Uterus (tissue), 4 donors: ENCODE measurements around the gene FAM89B. TPM values are rescaled to one million over a fixed set of nuclear protein-coding genes. Genes with fewer than 3 reads are reported as not detected.

Experiments
- DNase-seq, 2 donors: peaks; one replicate each; pipeline ENCODE4 v3.0.0-alpha.2; 2019 to 2020
- H3K27ac ChIP-seq, 2 donors: fragments of 200-600 bp; sonication (generic); 1 replicate in 1 of 2; 2 replicates in 1 of 2; pipeline ENCODE4 v1.5.1; 2016 to 2018
- H3K27me3 ChIP-seq, 2 donors: fragments of 200-600 bp; sonication (generic); one replicate each; pipeline ENCODE4 v1.5.1; 2018 to 2019; ENCODE audit warnings: control low read depth in 1 of 2
- H3K36me3 ChIP-seq, 2 donors: fragments of 200-600 bp; sonication (generic); one replicate each; pipeline ENCODE4 v1.5.1; 2019; ENCODE audit warnings: control low read depth in 1 of 2
- H3K4me1 ChIP-seq, 2 donors: fragments of 200-600 bp; sonication (generic); one replicate each; pipeline ENCODE4 v1.5.1; 2018 to 2019; ENCODE audit warnings: control low read depth in 1 of 2
- H3K4me3 ChIP-seq, 2 donors: fragments of 200-600 bp; sonication (generic); 1 replicate in 1 of 2; 2 replicates in 1 of 2; pipeline ENCODE4 v1.5.1; 2018 to 2019; ENCODE audit warnings: mild to moderate bottlenecking in 1 of 2
- H3K9me3 ChIP-seq, 2 donors: fragments of 200-600 bp; sonication (generic); one replicate each; pipeline ENCODE4 v1.5.1; 2019; ENCODE audit warnings: control low read depth in 1 of 2
- POLR2A ChIP-seq, 2 donors: fragments of 450-650 bp; IDR thresholded peaks; one replicate each; pipeline ENCODE4 v1.6.1; 2016; ENCODE audit warnings: antibody characterized with exemption in 2 of 2, mild to moderate bottlenecking in 1 of 2, moderate library complexity in 1 of 2
- intact Hi-C: fragments of 100-400 bp; cut with DNase I; formaldehyde crosslinking; loops from one replicate; pipeline ENCODE4 v1.15.1; 2023; ENCODE audit warnings: low total_unique reads
- small RNA-seq: library from RNA; depleted of rRNA; stranded (forward); fragments of <200 nt; gene quantifications from one replicate; pipeline ENCODE3, GENCODE V24; 2016
- total RNA-seq, 4 donors: library from RNA; depleted of rRNA in 3 of 4; stranded (reverse); fragments of >200 nt in 3 of 4; gene quantifications; one replicate each; pipeline versions ENCODE4 v1.1.0 to v1.2.4, GENCODE V29; 2014 to 2023
- TF ChIP-seq, protein P1 (sequence below), 4 experiments: fragments of 200-600 bp in 2 of 4; fragments of 450-650 bp in 2 of 4; sonication (generic) in 2 of 4; IDR thresholded peaks; one replicate each; pipeline ENCODE4 v1.5.1; 2016 to 2019; ENCODE audit warnings: antibody characterized with exemption in 4 of 4, mild to moderate bottlenecking in 2 of 4, moderate library complexity in 1 of 4
- donor health status: DM: yes; HTN: yes; CAD: no.

Gene FAM89B
- total RNA-seq, 4 donors from 2014 or later, result 13.9 to 83.0 (median 40.8) TPM

DNA sequence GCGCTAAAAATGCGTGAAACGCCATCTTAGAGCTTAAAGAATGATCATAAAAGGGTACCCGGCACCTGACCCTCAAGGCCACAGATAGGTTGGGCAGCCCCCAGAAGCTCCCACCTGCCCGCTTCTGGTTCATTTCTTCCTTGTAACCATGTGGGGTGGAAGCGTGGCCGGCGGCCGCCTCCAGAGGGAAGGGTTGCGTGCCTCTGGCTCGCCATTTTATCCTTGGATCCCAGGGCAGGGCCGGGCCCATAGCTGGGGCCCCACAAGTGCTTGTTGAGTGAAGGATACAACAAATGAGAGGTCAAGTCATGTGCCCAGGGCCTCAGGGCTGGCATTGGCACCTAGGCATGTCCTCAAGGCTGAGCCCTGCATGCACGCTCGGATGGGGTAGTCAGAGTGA, 49.1 kb downstream of the FAM89B start:
- intact Hi-C loops, result no loop called here

DNA sequence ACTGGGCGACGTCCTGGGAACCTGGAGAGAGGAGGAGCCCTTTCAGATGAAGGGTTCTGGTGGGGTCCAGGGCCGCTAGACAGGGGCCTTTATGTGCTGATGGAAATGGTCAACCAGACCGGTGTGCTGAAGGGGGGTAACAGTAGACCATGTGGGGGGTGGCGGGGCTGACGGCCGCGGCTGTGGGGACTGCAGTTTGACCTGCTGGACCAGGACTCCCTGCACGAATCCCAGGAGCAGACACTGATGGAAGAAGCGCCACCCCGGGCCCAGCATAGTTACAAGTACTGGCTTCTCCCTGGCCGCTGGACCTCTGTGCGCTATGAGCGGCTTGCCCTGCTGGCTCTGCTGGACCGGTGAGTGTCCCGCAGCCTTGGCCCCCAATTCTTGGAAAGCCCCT, 49.7 kb downstream of the FAM89B start:
- Histone ChIP-seq H3K27me3 (no peaks in the 10 kb centered on the region), H3K9me3 (no peaks in the 10 kb centered on the region), H3K4me3 (no peak overlapping the region), H3K27ac (no peak overlapping the region), H3K36me3 (no peaks in the 10 kb centered on the region), H3K4me1 (no peaks in the 10 kb centered on the region)
- DNase-seq, result no peak
- TF ChIP-seq POLR2A (IDR thresholded peaks at IDR 0.05), result no peak
- TF ChIP-seq, protein P1, sequence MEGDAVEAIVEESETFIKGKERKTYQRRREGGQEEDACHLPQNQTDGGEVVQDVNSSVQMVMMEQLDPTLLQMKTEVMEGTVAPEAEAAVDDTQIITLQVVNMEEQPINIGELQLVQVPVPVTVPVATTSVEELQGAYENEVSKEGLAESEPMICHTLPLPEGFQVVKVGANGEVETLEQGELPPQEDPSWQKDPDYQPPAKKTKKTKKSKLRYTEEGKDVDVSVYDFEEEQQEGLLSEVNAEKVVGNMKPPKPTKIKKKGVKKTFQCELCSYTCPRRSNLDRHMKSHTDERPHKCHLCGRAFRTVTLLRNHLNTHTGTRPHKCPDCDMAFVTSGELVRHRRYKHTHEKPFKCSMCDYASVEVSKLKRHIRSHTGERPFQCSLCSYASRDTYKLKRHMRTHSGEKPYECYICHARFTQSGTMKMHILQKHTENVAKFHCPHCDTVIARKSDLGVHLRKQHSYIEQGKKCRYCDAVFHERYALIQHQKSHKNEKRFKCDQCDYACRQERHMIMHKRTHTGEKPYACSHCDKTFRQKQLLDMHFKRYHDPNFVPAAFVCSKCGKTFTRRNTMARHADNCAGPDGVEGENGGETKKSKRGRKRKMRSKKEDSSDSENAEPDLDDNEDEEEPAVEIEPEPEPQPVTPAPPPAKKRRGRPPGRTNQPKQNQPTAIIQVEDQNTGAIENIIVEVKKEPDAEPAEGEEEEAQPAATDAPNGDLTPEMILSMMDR (IDR thresholded peaks at IDR 0.05), result no peak
- intact Hi-C loops, result no loop called here

More for the DNA sequence above, 49.1 kb downstream of the FAM89B start:
- Histone ChIP-seq H3K4me3 (no peak overlapping the region), H3K36me3 (no peaks in the 10 kb centered on the region), H3K27me3 (no peaks in the 10 kb centered on the region), H3K27ac (no peak overlapping the region), H3K4me1 (peaks cover 0 to 5% of the 10 kb centered on the region in 2 donors), H3K9me3 (no peaks in the 10 kb centered on the region)
- DNase-seq, result no peak
- TF ChIP-seq POLR2A (IDR thresholded peaks at IDR 0.05), result no peak
- TF ChIP-seq, protein P1 (IDR thresholded peaks at IDR 0.05), result no peak

DNA sequence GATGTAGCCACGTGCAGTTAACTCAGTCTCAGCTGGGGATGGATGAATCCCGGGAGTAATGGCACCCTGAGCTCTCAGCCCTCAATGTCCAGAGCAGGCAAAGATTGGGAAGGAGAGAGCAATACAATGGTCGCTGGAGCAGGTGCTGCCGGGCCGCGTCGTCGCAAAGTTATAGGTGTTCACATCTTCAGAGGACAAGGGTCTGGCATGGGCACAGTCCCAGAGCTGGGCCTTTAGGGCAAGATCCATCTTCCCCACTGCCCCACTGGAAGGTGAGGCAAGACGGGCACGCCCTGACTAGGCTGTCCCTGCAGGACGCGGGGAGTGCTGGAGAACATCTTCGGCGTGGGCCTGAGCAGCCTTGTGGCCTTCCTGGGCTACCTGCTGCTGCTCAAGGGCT, 50.8 kb downstream of the FAM89B start:
- no peak overlapping the region for H3K27ac ChIP-seq
- no peaks in the 10 kb centered on the region for H3K27me3 ChIP-seq
- H3K36me3 ChIP-seq, result no peaks in the 10 kb centered on the region
- intact Hi-C loops, result no loop called here
- no peak for DNase-seq
- TF ChIP-seq, protein P1 (IDR thresholded peaks at IDR 0.05), result no peak
- TF ChIP-seq POLR2A (IDR thresholded peaks at IDR 0.05), result no peak
- no peak overlapping the region for H3K4me3 ChIP-seq
- H3K4me1 ChIP-seq, result no peaks in the 10 kb centered on the region
- no peaks in the 10 kb centered on the region for H3K9me3 ChIP-seq

Small RNA genes lying within 50 kb of the gene (small RNA-seq; reads per million reads assigned to genes)
- gene AP001362.1, result not detected

Other genes with a start within 250 kb of the FAM89B start
- gene DPF2, start 238.7 kb upstream of the FAM89B start, total RNA-seq, result 100 to 1,000 TPM in 1 of 4 donors, 10 to 100 TPM in 3; 16.1 to 108 (median 56.8) TPM
- under 1 TPM in 2 of 4 donors, not detected in 2; under 0.01 to 0.35 TPM for gene TIGD3, start 217.8 kb upstream of the FAM89B start, total RNA-seq
- 1 to 10 TPM in 2 of 4 donors, under 1 TPM in 1, not detected in 1; 0.29 to 5.9 (median 5.3) TPM for gene SLC25A45, start 189.9 kb upstream of the FAM89B start, total RNA-seq
- 100 to 1,000 TPM in 1 of 4 donors, 10 to 100 TPM in 3; 15.9 to 160 (median 41.5) TPM for gene FRMD8, start 185.9 kb upstream of the FAM89B start, total RNA-seq
- gene NEAT1, start 149.7 kb upstream of the FAM89B start, total RNA-seq, result 100 to 1,000 TPM in 3 of 4 donors, 10 to 100 TPM in 1; 33.6 to 932 (median 120) TPM
- over 10,000 TPM in 3 of 4 donors, 1,000 to 10,000 TPM in 1; 6,732 to 19,335 (median 13,886) TPM for gene MALAT1, start 73.5 kb upstream of the FAM89B start, total RNA-seq
- gene SCYL1, start 47.5 kb upstream of the FAM89B start, total RNA-seq, result 100 to 1,000 TPM in 1 of 4 donors, 10 to 100 TPM in 3; 28.8 to 101 (median 70.1) TPM
- 100 to 1,000 TPM; 131 to 240 (median 217) TPM for gene LTBP3, start 14.2 kb upstream of the FAM89B start, total RNA-seq
- 10 to 100 TPM; 12.3 to 42.6 (median 31.6) TPM for gene ZNRD2, start 2.1 kb upstream of the FAM89B start, total RNA-seq
- 100 to 1,000 TPM in 1 of 4 donors, 10 to 100 TPM in 3; 44.2 to 159 (median 69.5) TPM for gene EHBP1L1, start 3.5 kb downstream of the FAM89B start, total RNA-seq
- gene KCNK7, start 23.3 kb downstream of the FAM89B start, total RNA-seq, result 1 to 10 TPM in 1 of 4 donors, under 1 TPM in 1, not detected in 2; 0.26 to 5.8 TPM
- 100 to 1,000 TPM in 1 of 4 donors, 10 to 100 TPM in 3; 22.1 to 139 (median 51.8) TPM for gene MAP3K11, start 41.7 kb downstream of the FAM89B start, total RNA-seq
- 10 to 100 TPM in 3 of 4 donors, 1 to 10 TPM in 1; 6.8 to 47.4 (median 24.6) TPM for gene PCNX3, start 43.2 kb downstream of the FAM89B start, total RNA-seq
- gene SIPA1, start 65.6 kb downstream of the FAM89B start, total RNA-seq, result 10 to 100 TPM; 11.2 to 60.1 (median 27.0) TPM
- 10 to 100 TPM in 3 of 4 donors, 1 to 10 TPM in 1; 6.7 to 97.1 (median 36.5) TPM for gene RELA, start 90.4 kb downstream of the FAM89B start, total RNA-seq
- 100 to 1,000 TPM in 2 of 4 donors, 10 to 100 TPM in 2; 37.1 to 113 (median 81.5) TPM for gene KAT5, start 139.7 kb downstream of the FAM89B start, total RNA-seq
- 100 to 1,000 TPM in 1 of 4 donors, 10 to 100 TPM in 3; 35.2 to 107 (median 65.4) TPM for gene RNASEH2C, start 148.3 kb downstream of the FAM89B start, total RNA-seq
- gene AP5B1, start 208.4 kb downstream of the FAM89B start, total RNA-seq, result 10 to 100 TPM in 1 of 4 donors, 1 to 10 TPM in 3; 2.4 to 17.1 (median 5.7) TPM
- gene OVOL1, start 214.5 kb downstream of the FAM89B start, total RNA-seq, result 1 to 10 TPM in 1 of 4 donors, not detected in 3; 1.0 TPM